Measurements from ENCODE around the gene LPP.

LPP gene

GRCh38 chr3:188870431-188870830 is 716.5 kb downstream of the LPP start:
- no peak for DNase-seq

GRCh38 chr3:188874576-188874975 is 720.6 kb downstream of the LPP start:
- no peak for DNase-seq

GRCh38 chr3:188875413-188875812 is 721.5 kb downstream of the LPP start:
- no peak for DNase-seq

GRCh38 chr3:188876370-188876769 is 722.4 kb downstream of the LPP start:
- DNase-seq: no peak

- no peak for DNase-seq
Measured at GRCh38 chr3:188877381-188877780, 723.4 kb downstream of the LPP start.

GRCh38 chr3:188878076-188878475 is 724.1 kb downstream of the LPP start:
- no peak for DNase-seq

GRCh38 chr3:188881954-188882641 is 728.1 kb downstream of the LPP start:
- DNase-seq: no peak

- DNase-seq: no peak
Measured at GRCh38 chr3:188884299-188885043, 730.5 kb downstream of the LPP start.

GRCh38 chr3:188888321-188889053 is 734.5 kb downstream of the LPP start:
- no peak for DNase-seq

GRCh38 chr3:188889054-188889491 is 735.1 kb downstream of the LPP start:
- no peak for DNase-seq

- no peak for DNase-seq
Measured at GRCh38 chr3:188890572-188891270, 736.8 kb downstream of the LPP start.

- DNase-seq: no peak
Measured at GRCh38 chr3:188899881-188900280, 745.9 kb downstream of the LPP start.

GRCh38 chr3:188900421-188900951 is 746.5 kb downstream of the LPP start:
- DNase-seq: no peak

- no peak for DNase-seq
Measured at GRCh38 chr3:188901126-188901525, 747.2 kb downstream of the LPP start.

- no peak for DNase-seq
Measured at GRCh38 chr3:188901671-188902287, 747.8 kb downstream of the LPP start.

- no peak for DNase-seq
Measured at GRCh38 chr3:188904670-188905069, 750.7 kb downstream of the LPP start.

GRCh38 chr3:188905547-188905946 is 751.6 kb downstream of the LPP start:
- no peak for DNase-seq

GRCh38 chr3:188906236-188906635 is 752.3 kb downstream of the LPP start:
- DNase-seq: no peak

GRCh38 chr3:188908002-188908850 is 754.3 kb downstream of the LPP start:
- DNase-seq: no peak

- DNase-seq: no peak
Measured at GRCh38 chr3:188911026-188911850, 757.3 kb downstream of the LPP start.

Data from left hindlimb (tissue), 1 donor.